ENCODE measurements around the gene SPTBN5.

GRCh38 chr15:41921167-41921566, 27.3 kb upstream of the SPTBN5 start:
- TF ChIP-seq CTCF (conservative IDR thresholded peaks at IDR 0.05; ENCODE audit: low read depth in 2 of 2): no peak
- no peak for TF ChIP-seq EZH2phosphoT487 (IDR thresholded peaks at IDR 0.05; ENCODE audit: unreplicated experiment)
- TF ChIP-seq EZH2 (IDR thresholded peaks at IDR 0.05; ENCODE audit: low read depth, unreplicated experiment): no peak
